Neuronal stem cell (in vitro differentiated cells): ENCODE measurements around the gene YOD1.
A peak's percentile ranks its signal among the peaks of the same experiment; 100 is the strongest.

Experiments
- DNase-seq: peaks from one replicate; pipeline ENCODE4 v3.0.0-alpha.2; 2013; ENCODE audit warnings: low spot score
- H2AFZ ChIP-seq: one replicate; pipeline ENCODE4 v1.6.1; 2013; ENCODE audit warnings: mild to moderate bottlenecking, low read length, inconsistent platforms
- H2AK5ac ChIP-seq: 2 replicates; pipeline ENCODE4 v1.6.1; 2013; ENCODE audit warnings: low read depth, mild to moderate bottlenecking, inconsistent platforms, low read length, moderate library complexity, mixed read lengths
- H2BK120ac ChIP-seq: 2 replicates; pipeline ENCODE4 v1.6.1; 2013; ENCODE audit warnings: low read depth, mild to moderate bottlenecking, inconsistent platforms, low read length, moderate library complexity, mixed read lengths
- H2BK12ac ChIP-seq: one replicate; pipeline ENCODE4 v1.6.1; 2013; ENCODE audit warnings: low read length, inconsistent platforms
- H2BK15ac ChIP-seq: 2 replicates; pipeline ENCODE4 v1.6.1; 2013; ENCODE audit warnings: mild to moderate bottlenecking, low read length, inconsistent platforms, mixed read lengths
- H2BK5ac ChIP-seq: one replicate; pipeline ENCODE4 v1.6.1; 2013; ENCODE audit warnings: inconsistent platforms, mild to moderate bottlenecking, low read length, moderate library complexity
- H3K14ac ChIP-seq: one replicate; pipeline ENCODE4 v1.6.1; 2013; ENCODE audit warnings: low read length, inconsistent platforms
- H3K18ac ChIP-seq: 2 replicates; pipeline ENCODE4 v1.6.1; 2013; ENCODE audit warnings: low read length, inconsistent platforms
- H3K23ac ChIP-seq: 2 replicates; pipeline ENCODE4 v1.6.1; 2013; ENCODE audit warnings: low read depth, mild to moderate bottlenecking, mixed read lengths, low read length, inconsistent platforms; ENCODE audit not compliant: poor library complexity
- H3K27ac ChIP-seq: replicated peaks from 3 replicates; pipeline ENCODE4 v1.5.1; 2013; ENCODE audit warnings: low read length, inconsistent platforms
- H3K27me3 ChIP-seq, 3 experiments: 2 replicates each; pipeline ENCODE4 v1.6.1; 2013; ENCODE audit warnings: low read length in 3 of 3, mild to moderate bottlenecking in 2 of 3, inconsistent platforms in 1 of 3, low read depth in 1 of 3, mixed read lengths in 1 of 3, moderate library complexity in 1 of 3; ENCODE audit not compliant: control insufficient read depth in 3 of 3, insufficient read depth in 3 of 3
- H3K36me3 ChIP-seq, 2 donors: replicated peaks in 1 of 2; 2 replicates each; pipeline ENCODE4 v1.6.1; 2013; ENCODE audit warnings: low read length in 2 of 2; ENCODE audit not compliant: control insufficient read depth in 2 of 2, insufficient read depth in 2 of 2
- H3K4ac ChIP-seq: 2 replicates; pipeline ENCODE4 v1.6.1; 2013; ENCODE audit warnings: inconsistent platforms, mild to moderate bottlenecking, low read length, moderate library complexity
- H3K4me1 ChIP-seq, 2 donors: 1 replicate in 1 of 2; 2 replicates in 1 of 2; pipeline ENCODE4 v1.6.1; 2013; ENCODE audit warnings: low read length in 2 of 2, low read depth in 1 of 2; ENCODE audit not compliant: control insufficient read depth in 2 of 2, insufficient read depth in 1 of 2
- H3K4me2 ChIP-seq: one replicate; pipeline ENCODE4 v1.6.1; 2013; ENCODE audit warnings: mild to moderate bottlenecking, low read length, inconsistent platforms; ENCODE audit not compliant: insufficient read depth, poor library complexity, severe bottlenecking
- H3K4me3 ChIP-seq, 2 donors: 2 replicates each; pipeline ENCODE4 v1.5.1; 2013; ENCODE audit warnings: low read length in 2 of 2, mild to moderate bottlenecking in 2 of 2, inconsistent platforms in 1 of 2, moderate library complexity in 1 of 2
- H3K79me1 ChIP-seq: one replicate; pipeline ENCODE4 v1.6.1; 2013; ENCODE audit warnings: low read depth, mild to moderate bottlenecking, inconsistent platforms, low read length, moderate library complexity
- H3K9ac ChIP-seq: one replicate; pipeline ENCODE4 v1.6.1; 2013; ENCODE audit warnings: mild to moderate bottlenecking, low read depth, low read length, inconsistent platforms; ENCODE audit not compliant: poor library complexity
- H3K9me3 ChIP-seq, 2 donors: replicated peaks in 1 of 2; 2 replicates each; pipeline versions ENCODE3 to v1.6.1; 2013; ENCODE audit warnings: low read length in 2 of 2, mild to moderate bottlenecking in 2 of 2, inconsistent platforms in 1 of 2, low read depth in 1 of 2, mixed read lengths in 1 of 2, moderate library complexity in 1 of 2; ENCODE audit not compliant: control insufficient read depth in 2 of 2, insufficient read depth in 1 of 2
- H4K8ac ChIP-seq: one replicate; pipeline ENCODE4 v1.6.1; 2013; ENCODE audit warnings: low read depth, mild to moderate bottlenecking, inconsistent platforms, low read length, moderate library complexity
- H4K91ac ChIP-seq: one replicate; pipeline ENCODE4 v1.6.1; 2013; ENCODE audit warnings: low read length, low read depth, mild to moderate bottlenecking, inconsistent platforms; ENCODE audit not compliant: poor library complexity
- WGBS, 2 donors: extraction: QIAGEN DNeasy Blood & Tissue Kit; methylation state at CpG; one replicate each; pipeline ENCODE4 v1.1.7; 2013; ENCODE audit warnings: missing lambda C conversion rate in 2 of 2, mixed read lengths in 1 of 2; ENCODE audit not compliant: insufficient read length in 2 of 2, insufficient replicate concordance in 1 of 2; ENCODE audit errors: extremely low coverage in 2 of 2; 5-methylcytosine and 5-hydroxymethylcytosine counted together

The YOD1 gene

DNA sequence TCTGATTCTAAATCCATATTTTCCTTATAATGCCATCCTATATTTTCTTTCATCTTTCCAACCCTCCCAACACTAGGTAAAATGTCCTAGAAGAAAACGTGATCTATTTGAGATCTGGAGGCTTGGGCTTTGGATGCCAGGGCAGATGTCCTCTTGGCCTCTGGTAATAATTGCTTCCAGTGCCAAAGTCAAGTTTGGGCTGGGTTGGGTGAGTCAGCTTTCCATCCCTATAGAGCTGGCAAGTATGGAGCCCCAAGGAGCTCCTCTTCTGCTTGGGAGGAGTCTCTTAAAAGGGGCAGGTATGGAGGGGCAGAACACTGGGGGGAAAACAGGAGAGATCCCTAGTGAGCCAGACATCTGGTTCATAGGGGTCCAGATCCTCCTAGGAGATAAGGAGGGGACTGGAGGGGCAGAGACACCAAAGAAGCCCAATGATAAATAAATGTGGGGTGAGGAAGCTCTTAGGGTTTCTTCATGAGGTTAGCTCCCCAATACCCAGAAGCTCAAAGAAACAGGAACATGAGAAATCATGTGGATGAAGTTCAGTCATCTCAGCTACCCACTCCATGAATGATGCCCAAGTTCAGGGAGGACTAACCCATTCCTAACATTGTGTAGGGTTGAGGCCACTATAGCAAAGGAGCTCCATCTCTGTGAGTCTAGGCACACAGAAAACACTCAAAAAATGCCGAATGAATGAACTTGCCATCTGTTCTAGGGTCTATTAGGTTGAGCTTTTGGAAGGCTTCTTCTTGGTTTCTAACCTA, 21.9 kb downstream of the YOD1 start:
- Histone ChIP-seq H2AFZ (no peak overlapping the region), H2BK15ac (no peak overlapping the region), H3K9ac (no peak overlapping the region), H3K4ac (no peak overlapping the region), H4K91ac (no peak overlapping the region), H2BK12ac (no peak overlapping the region), H3K36me3 (no peaks in the 10 kb centered on the region), H3K23ac (no peak overlapping the region), H3K4me3 (no peak overlapping the region), H2BK120ac (no peak overlapping the region), H3K4me2 (no peak overlapping the region), H2BK5ac (no peak overlapping the region), H3K79me1 (no peaks in the 10 kb centered on the region), H3K14ac (no peak overlapping the region), H3K4me1 (peaks cover 8 to 16% of the 10 kb centered on the region in 2 donors), H3K27ac (no peak overlapping the region), H2AK5ac (no peak overlapping the region), H3K27me3 (peaks cover 0 to 62% (median 0%) of the 10 kb centered on the region in 3 experiments), H3K18ac (no peak overlapping the region), H4K8ac (no peak overlapping the region), H3K9me3 (no peaks in the 10 kb centered on the region)
- DNase-seq: no peak
- WGBS, 2 donors: no CpG with 5 or more reads among the region's 2 CpGs

GRCh38 chr1:207027921-207028320, 23.1 kb downstream of the YOD1 start:
- Histone ChIP-seq H3K4me2 (no peak overlapping the region), H4K8ac (no peak overlapping the region), H3K9me3 (no peaks in the 10 kb centered on the region), H3K4me3 (no peak overlapping the region), H3K4me1 (peaks cover 8 to 13% of the 10 kb centered on the region in 2 donors), H3K14ac (no peak overlapping the region), H2BK12ac (no peak overlapping the region), H4K91ac (no peak overlapping the region), H2AFZ (no peak overlapping the region), H3K4ac (no peak overlapping the region), H3K27me3 (peaks cover 0 to 62% (median 0%) of the 10 kb centered on the region in 3 experiments), H2BK15ac (no peak overlapping the region), H3K9ac (no peak overlapping the region), H3K27ac (no peak overlapping the region), H2AK5ac (no peak overlapping the region), H2BK120ac (no peak overlapping the region), H3K18ac (no peak overlapping the region), H3K79me1 (no peaks in the 10 kb centered on the region), H3K23ac (no peak overlapping the region), H3K36me3 (no peaks in the 10 kb centered on the region), H2BK5ac (no peak overlapping the region)
- no CpG with 5 or more reads among the region's 1 CpG for WGBS, 2 donors
- DNase-seq: no peak

GRCh38 chr1:207027206-207027777, 23.7 kb downstream of the YOD1 start:
- Histone ChIP-seq H3K27ac (no peak overlapping the region), H3K4me2 (no peak overlapping the region), H4K91ac (no peak overlapping the region), H3K9me3 (no peaks in the 10 kb centered on the region), H2BK15ac (no peak overlapping the region), H3K4ac (no peak overlapping the region), H3K79me1 (no peaks in the 10 kb centered on the region), H2BK120ac (no peak overlapping the region), H2BK12ac (no peak overlapping the region), H3K14ac (no peak overlapping the region), H3K4me1 (peaks cover 8 to 10% of the 10 kb centered on the region in 2 donors), H3K4me3 (no peak overlapping the region), H3K9ac (no peak overlapping the region), H4K8ac (no peak overlapping the region), H2AFZ (no peak overlapping the region), H3K18ac (peak overlapping the region; percentile 57), H3K36me3 (no peaks in the 10 kb centered on the region), H3K23ac (peak overlapping the region; percentile 71), H2BK5ac (no peak overlapping the region), H2AK5ac (peak overlapping the region; percentile 48), H3K27me3 (peaks cover 0 to 60% (median 0%) of the 10 kb centered on the region in 3 experiments)
- WGBS, 2 donors: no CpG with 5 or more reads among the region's 18 CpGs
- DNase-seq: no peak

- Histone ChIP-seq H3K27ac (no peak overlapping the region), H3K27me3 (peaks cover 0 to 52% (median 0%) of the 10 kb centered on the region in 3 experiments), H2BK5ac (no peak overlapping the region), H3K79me1 (no peaks in the 10 kb centered on the region), H3K14ac (no peak overlapping the region), H3K9ac (no peak overlapping the region), H3K4ac (no peak overlapping the region), H3K23ac (no peak overlapping the region), H2BK15ac (no peak overlapping the region), H2AFZ (no peak overlapping the region), H4K8ac (no peak overlapping the region), H2AK5ac (no peak overlapping the region), H3K9me3 (no peaks in the 10 kb centered on the region), H3K4me2 (no peak overlapping the region), H2BK12ac (no peak overlapping the region), H3K4me1 (peaks cover 8 to 9% of the 10 kb centered on the region in 2 donors), H3K4me3 (no peak overlapping the region), H3K36me3 (no peaks in the 10 kb centered on the region), H3K18ac (no peak overlapping the region), H4K91ac (no peak overlapping the region), H2BK120ac (no peak overlapping the region)
- no peak for DNase-seq
- WGBS, 2 donors: no CpG with 5 or more reads among the region's 4 CpGs
These were observed 24.9 kb downstream of the YOD1 start for GRCh38 chr1:207026104-207026534.
